HepG2 (cell line): Measurements from ENCODE around the gene COBL. TPM values are rescaled to one million over a fixed set of nuclear protein-coding genes. Genes with fewer than 3 reads are reported as not detected.

Experiments used
- ATAC-seq: fragments of 200-7000 bp; cut with Tn5 transposase; 3 replicates; pipeline ENCODE4 v1.9.1; 2020; ENCODE audit warnings: mild to moderate bottlenecking, moderate library complexity
- BruUV-seq: library from RNA; stranded (reverse); fragments of 400-500 nt; replicated peaks from 2 replicates; lab custom pipeline; 2021; lab: Mats Ljungman, UMichigan
- CTCF ChIA-PET: fragments of 300-600 bp; formaldehyde crosslinking; extraction: SDS; loops from one replicate; lab custom pipeline; 2021; ENCODE audit warnings: low total read pairs, inconsistent platforms, low intra/inter-chr PET ratio; lab: Yijun Ruan, JAX
- POLR2A ChIA-PET: fragments of 350-600 bp; sonication (Branson Sonifier 250); formaldehyde crosslinking; loops from one replicate; lab custom pipeline; 2020; ENCODE audit warnings: antibody characterized with exemption, inconsistent platforms; lab: Yijun Ruan, JAX
- DNase-seq: peaks from one replicate; pipeline ENCODE4 v3.0.0-alpha.2; 2015; ENCODE audit warnings: low spot score
- FAIRE-seq: peaks from 3 replicates; lab custom pipeline; 2011; peaks lifted over from hg19 to GRCh38; lab: Jason Lieb, UNC
- H2AFZ ChIP-seq: one replicate; pipeline ENCODE4 v1.6.1; 2011; ENCODE audit warnings: low read length, inconsistent platforms
- H3K27ac ChIP-seq: fragments of 300-600 bp; 3 replicates; pipeline ENCODE4 v1.8.0; 2011; ENCODE audit warnings: mixed run types, mild to moderate bottlenecking, mixed read lengths, low read length, inconsistent platforms; ENCODE audit not compliant: insufficient read depth; ENCODE audit errors: extremely low read length
- H3K27me3 ChIP-seq, 2 experiments: fragments of 200-600 bp in 1 of 2; 2 replicates in 1 of 2; 3 replicates in 1 of 2; pipeline versions ENCODE4 v1.6.0 to v1.8.0; 2011; ENCODE audit warnings: low read length in 2 of 2, mild to moderate bottlenecking in 2 of 2, moderate library complexity in 2 of 2, inconsistent platforms in 1 of 2; ENCODE audit not compliant: insufficient read depth in 2 of 2, control insufficient read depth in 1 of 2
- H3K36me3 ChIP-seq, 2 experiments: fragments of 200-600 bp in 1 of 2; replicated peaks in 1 of 2; 2 replicates in 1 of 2; 3 replicates in 1 of 2; pipeline versions ENCODE4 v1.5.1 to v1.8.0; 2011; ENCODE audit warnings: low read length in 2 of 2, inconsistent platforms in 1 of 2; ENCODE audit not compliant: insufficient read depth in 2 of 2, control insufficient read depth in 1 of 2
- H3K4me1 ChIP-seq: 2 replicates; pipeline ENCODE4 v1.5.1; 2012; ENCODE audit warnings: low read length, inconsistent platforms; ENCODE audit not compliant: insufficient read depth
- H3K4me2 ChIP-seq: 2 replicates; pipeline ENCODE4 v1.6.0; 2011; ENCODE audit warnings: low read depth, low read length, inconsistent platforms
- H3K4me3 ChIP-seq, 3 experiments: fragments of 200-600 bp in 1 of 3; sonication (generic), shearing (Covaris generic) in 1 of 3; replicated peaks in 1 of 3; 2 replicates each; pipeline ENCODE4 v1.5.1; 2011 to 2016; ENCODE audit warnings: low read length in 3 of 3, inconsistent platforms in 2 of 3, low read depth in 2 of 3, mild to moderate bottlenecking in 2 of 3, control low read depth in 1 of 3, mixed read lengths in 1 of 3; ENCODE audit not compliant: insufficient read depth in 1 of 3
- H3K79me2 ChIP-seq: one replicate; pipeline ENCODE4 v1.6.1; 2011; ENCODE audit warnings: low read length, inconsistent platforms; ENCODE audit not compliant: insufficient read depth
- H3K9ac ChIP-seq: 2 replicates; pipeline ENCODE4 v1.6.0; 2011; ENCODE audit warnings: mild to moderate bottlenecking, low read depth, low read length, inconsistent platforms; ENCODE audit not compliant: insufficient read depth
- H3K9me3 ChIP-seq: 2 replicates; pipeline ENCODE4 v1.5.1; 2012; ENCODE audit warnings: mild to moderate bottlenecking, low read length
- H4K20me1 ChIP-seq: 2 replicates; pipeline ENCODE4 v1.6.0; 2011; ENCODE audit warnings: inconsistent platforms, mild to moderate bottlenecking, low read length, moderate library complexity; ENCODE audit not compliant: insufficient read depth
- BHLHE40 ChIP-seq: IDR thresholded peaks from 2 replicates; pipeline ENCODE4 v1.6.1; 2011; ENCODE audit warnings: low read length, improper control_type of control experiment
- CCAR2 ChIP-seq: fragments of 200-400 bp; formaldehyde crosslinking; optimal IDR thresholded peaks from 2 replicates; pipeline ENCODE3; 2018; ENCODE audit warnings: low read depth, mild to moderate bottlenecking, low read length, moderate library complexity
- LCORL ChIP-seq, 2 experiments: fragments of 450-650 bp in 1 of 2; sonication (generic) in 1 of 2; formaldehyde crosslinking in 1 of 2; IDR thresholded peaks; 2 replicates each; pipeline versions ENCODE4 v1.5.0 to v1.6.1; 2017 to 2020; ENCODE audit warnings: antibody characterized with exemption in 1 of 2, missing genetic modification reagents in 1 of 2
- MAFF ChIP-seq: IDR thresholded peaks from 2 replicates; pipeline ENCODE4 v1.6.1; 2011; ENCODE audit warnings: low read depth, low read length, improper control_type of control experiment
- MAFK ChIP-seq, 2 experiments: IDR thresholded peaks in 1 of 2; conservative IDR thresholded peaks in 1 of 2; 2 replicates each; pipeline ENCODE4 v1.6.1; 2011; ENCODE audit warnings: improper control_type of control experiment in 2 of 2, low read length in 2 of 2
- NFE2L1 ChIP-seq: sonication (generic); formaldehyde crosslinking; IDR thresholded peaks from 2 replicates; pipeline ENCODE4 v1.4.0; 2020; ENCODE audit warnings: missing genetic modification reagents, mild to moderate bottlenecking, borderline replicate concordance
- RBFOX2 ChIP-seq: fragments of 200-400 bp; formaldehyde crosslinking; IDR thresholded peaks from 2 replicates; pipeline ENCODE4 v1.6.1; 2017; ENCODE audit warnings: low read depth, mild to moderate bottlenecking, low read length
- SETDB1 ChIP-seq: sonication (generic); formaldehyde crosslinking; IDR thresholded peaks from 2 replicates; pipeline ENCODE4 v1.5.1; 2020; ENCODE audit warnings: missing genetic modification reagents, mild to moderate bottlenecking, borderline replicate concordance
- STAG1 ChIP-seq: sonication (generic); formaldehyde crosslinking; IDR thresholded peaks from 2 replicates; pipeline ENCODE4 v1.4.0; 2020; ENCODE audit warnings: missing genetic modification reagents
- ZBTB8A ChIP-seq: sonication (generic); formaldehyde crosslinking; IDR thresholded peaks from 2 replicates; pipeline ENCODE4 v1.4.0; 2020; ENCODE audit warnings: mild to moderate bottlenecking, low read depth, missing genetic modification reagents, borderline replicate concordance
- ZNF24 ChIP-seq: fragments of 450-650 bp; IDR thresholded peaks from 2 replicates; pipeline ENCODE4 v1.6.1; 2017; ENCODE audit warnings: antibody characterized with exemption, mild to moderate bottlenecking
- ZNF557 ChIP-seq: sonication (generic); formaldehyde crosslinking; IDR thresholded peaks from 2 replicates; pipeline ENCODE4 v1.4.0; 2020; ENCODE audit warnings: missing genetic modification reagents
- ZNF660 ChIP-seq: sonication (generic); formaldehyde crosslinking; IDR thresholded peaks from 2 replicates; pipeline ENCODE4 v1.5.1; 2020; ENCODE audit warnings: mild to moderate bottlenecking, low read depth, missing genetic modification reagents, borderline replicate concordance
- ZNF672 ChIP-seq: sonication (generic); formaldehyde crosslinking; IDR thresholded peaks from 2 replicates; pipeline ENCODE4 v1.8.1; 2022; ENCODE audit warnings: missing genetic modification reagents
- ZNF788 ChIP-seq: sonication (generic); formaldehyde crosslinking; IDR thresholded peaks from 2 replicates; pipeline ENCODE4 v1.5.0; 2020; ENCODE audit warnings: mild to moderate bottlenecking, missing genetic modification reagents, borderline replicate concordance
- WGBS: methylation state at CpG from one replicate; pipeline ENCODE4 v1.1.6; 2017; ENCODE audit warnings: low lambda C conversion rate; 5-methylcytosine and 5-hydroxymethylcytosine counted together
- in situ Hi-C: cut with HindIII; loops from 2 replicates; pipeline ENCODE4 v1.10.0; 2017; ENCODE audit warnings: low pct_unique_long_range_greater_than_20kb; ENCODE audit not compliant: extremely low pct_ligation_motif_present
- intact Hi-C: fragments of 100-400 bp; cut with micrococcal nuclease; formaldehyde crosslinking; loops from one replicate; pipeline ENCODE4 v1.10.0; 2022; ENCODE audit not compliant: unreplicated experiment
- polyA plus RNA-seq, 8 experiments: library from polyadenylated mRNA; depleted of rRNA in 3 of 8; stranded (reverse) in 7 of 8; unstranded in 1 of 8; fragments of >200 nt; fragmentation: Illumina TruSeq in 4 of 8; extraction: Trizol in 4 of 8; gene quantifications; 2 replicates each; pipeline versions ENCODE4 v1.2.1 to v1.2.3, GENCODE V29; 2011 to 2016; ENCODE audit warnings: low read depth in 4 of 8, missing spikeins in 1 of 8, mixed read lengths in 1 of 8; ENCODE audit not compliant: insufficient read depth in 1 of 8
- total RNA-seq, 5 experiments: library from RNA; depleted of rRNA; stranded (reverse); fragments of >200 nt; fragmentation: Illumina TruSeq; extraction: Trizol; gene quantifications; 2 replicates each; pipeline ENCODE4 v1.2.3, GENCODE V29; 2016; ENCODE audit warnings: low read depth in 1 of 5
- TF ChIP-seq, protein P1 (sequence below): sonication (generic); formaldehyde crosslinking; IDR thresholded peaks from 2 replicates; pipeline ENCODE4 v1.4.0; 2020; ENCODE audit warnings: missing genetic modification reagents, borderline replicate concordance

Gene COBL
- total and polyA plus RNA-seq, 2 of the 13 experiments (the other 11 are each of a cell fraction or from before 2014, with no cell fraction given) = 3.8 to 4.9 TPM

DNA sequence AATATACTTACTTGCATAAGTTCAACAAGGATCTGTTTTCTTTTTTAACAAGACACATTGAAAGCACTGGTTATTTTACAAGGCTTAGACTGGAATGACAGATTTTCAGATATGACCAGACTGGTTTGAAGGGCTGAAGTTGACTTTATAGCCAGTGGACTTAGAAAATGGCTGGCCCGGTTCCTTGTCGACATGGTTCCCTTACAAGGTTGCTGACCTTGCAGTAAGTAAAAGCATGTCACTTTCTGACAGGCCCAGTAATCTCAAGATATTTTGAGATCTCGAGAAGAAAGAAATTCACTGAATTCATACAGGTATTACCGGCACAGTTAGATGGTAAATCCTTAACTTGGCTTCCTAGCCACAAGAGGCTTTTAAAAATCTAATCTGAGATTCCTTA lies 136.5 kb downstream of the COBL start:
- no peak for FAIRE-seq
- 97% methylated on average over 4 of the region's 4 CpGs for WGBS
- TF ChIP-seq MAFK (conservative IDR thresholded peaks at IDR 0.05 in 1 of 2, IDR thresholded peaks at IDR 0.05 in 1 of 2; ENCODE audit: low read length in 2 of 2) (peak; percentile 44 to 77; a peak in 2 of 4 replicates), BHLHE40 (no peak), MAFF (peak; percentile 64), ZNF557 (no peak)

GRCh38 chr7:51175992-51176388 lies 140.6 kb downstream of the COBL start:
- CTCF ChIA-PET = no interaction called here
- Histone ChIP-seq H4K20me1 (no peaks in the 10 kb centered on the region), H3K27ac (no peak overlapping the region), H3K36me3 (0 out of 5 replicates have a peak, but pooled peaks cover 0 to 4% of the 10 kb centered on the region in 2 experiments), H2AFZ (no peak overlapping the region), H3K4me3 (no peak overlapping the region), H3K79me2 (no peaks in the 10 kb centered on the region), H3K4me2 (no peak overlapping the region), H3K4me1 (no peaks in the 10 kb centered on the region), H3K27me3 (no peaks in the 10 kb centered on the region), H3K9ac (no peak overlapping the region), H3K9me3 (no peaks in the 10 kb centered on the region)
- FAIRE-seq (no peak), ATAC-seq (no peak), DNase-seq (no peak)
- in situ Hi-C loops = no loop called here
- 79% methylated on average over 3 of the region's 3 CpGs for WGBS
- intact Hi-C loops = no loop called here
- POLR2A ChIA-PET = no interaction called here
- no TSS peak for BruUV-seq
- TF ChIP-seq ZNF660 (CRISPR knock-in tag) (no peak), ZBTB8A (CRISPR knock-in tag) (no peak), ZNF788 (CRISPR knock-in tag) (no peak), ZNF672 (CRISPR knock-in tag) (no peak), CCAR2 (no peak), RBFOX2 (no peak), STAG1 (CRISPR knock-in tag) (no peak), ZNF24 (no peak), LCORL (IDR thresholded peaks at IDR 0.05) (no peak), LCORL (CRISPR knock-in tag; IDR thresholded peaks at IDR 0.05) (no peak), NFE2L1 (no peak), SETDB1 (CRISPR knock-in tag) (no peak)
- TF ChIP-seq, protein P1, sequence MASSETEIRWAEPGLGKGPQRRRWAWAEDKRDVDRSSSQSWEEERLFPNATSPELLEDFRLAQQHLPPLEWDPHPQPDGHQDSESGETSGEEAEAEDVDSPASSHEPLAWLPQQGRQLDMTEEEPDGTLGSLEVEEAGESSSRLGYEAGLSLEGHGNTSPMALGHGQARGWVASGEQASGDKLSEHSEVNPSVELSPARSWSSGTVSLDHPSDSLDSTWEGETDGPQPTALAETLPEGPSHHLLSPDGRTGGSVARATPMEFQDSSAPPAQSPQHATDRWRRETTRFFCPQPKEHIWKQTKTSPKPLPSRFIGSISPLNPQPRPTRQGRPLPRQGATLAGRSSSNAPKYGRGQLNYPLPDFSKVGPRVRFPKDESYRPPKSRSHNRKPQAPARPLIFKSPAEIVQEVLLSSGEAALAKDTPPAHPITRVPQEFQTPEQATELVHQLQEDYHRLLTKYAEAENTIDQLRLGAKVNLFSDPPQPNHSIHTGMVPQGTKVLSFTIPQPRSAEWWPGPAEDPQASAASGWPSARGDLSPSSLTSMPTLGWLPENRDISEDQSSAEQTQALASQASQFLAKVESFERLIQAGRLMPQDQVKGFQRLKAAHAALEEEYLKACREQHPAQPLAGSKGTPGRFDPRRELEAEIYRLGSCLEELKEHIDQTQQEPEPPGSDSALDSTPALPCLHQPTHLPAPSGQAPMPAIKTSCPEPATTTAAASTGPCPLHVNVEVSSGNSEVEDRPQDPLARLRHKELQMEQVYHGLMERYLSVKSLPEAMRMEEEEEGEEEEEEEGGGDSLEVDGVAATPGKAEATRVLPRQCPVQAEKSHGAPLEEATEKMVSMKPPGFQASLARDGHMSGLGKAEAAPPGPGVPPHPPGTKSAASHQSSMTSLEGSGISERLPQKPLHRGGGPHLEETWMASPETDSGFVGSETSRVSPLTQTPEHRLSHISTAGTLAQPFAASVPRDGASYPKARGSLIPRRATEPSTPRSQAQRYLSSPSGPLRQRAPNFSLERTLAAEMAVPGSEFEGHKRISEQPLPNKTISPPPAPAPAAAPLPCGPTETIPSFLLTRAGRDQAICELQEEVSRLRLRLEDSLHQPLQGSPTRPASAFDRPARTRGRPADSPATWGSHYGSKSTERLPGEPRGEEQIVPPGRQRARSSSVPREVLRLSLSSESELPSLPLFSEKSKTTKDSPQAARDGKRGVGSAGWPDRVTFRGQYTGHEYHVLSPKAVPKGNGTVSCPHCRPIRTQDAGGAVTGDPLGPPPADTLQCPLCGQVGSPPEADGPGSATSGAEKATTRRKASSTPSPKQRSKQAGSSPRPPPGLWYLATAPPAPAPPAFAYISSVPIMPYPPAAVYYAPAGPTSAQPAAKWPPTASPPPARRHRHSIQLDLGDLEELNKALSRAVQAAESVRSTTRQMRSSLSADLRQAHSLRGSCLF (CRISPR knock-in tag) = no peak

More for the DNA sequence above, 136.5 kb downstream of the COBL start:
- in situ Hi-C loops (no loop called here), intact Hi-C loops (no loop called here)
- H3K27ac ChIP-seq = no peak overlapping the region
- H3K79me2 ChIP-seq = no peaks in the 10 kb centered on the region
- no peaks in the 10 kb centered on the region for H3K27me3 ChIP-seq
- no peak overlapping the region for H3K9ac ChIP-seq
- DNase-seq (no peak), ATAC-seq (no peak)
- H3K9me3 ChIP-seq = no peaks in the 10 kb centered on the region
- CTCF ChIA-PET = no interaction called here
- no peak overlapping the region for H3K4me3 ChIP-seq
- H3K4me2 ChIP-seq = no peak overlapping the region
- no peak overlapping the region for H2AFZ ChIP-seq
- no peaks in the 10 kb centered on the region for H3K4me1 ChIP-seq
- POLR2A ChIA-PET = no interaction called here
- no peaks in the 10 kb centered on the region for H4K20me1 ChIP-seq
- BruUV-seq = no TSS peak
- H3K36me3 ChIP-seq = peaks cover 0 to 16% of the 10 kb centered on the region in 2 experiments; a peak in 2 of 5 replicates
